ENCODE results near the gene FEN1. TPM values are rescaled to one million over a fixed set of nuclear protein-coding genes. Genes with fewer than 3 reads are reported as not detected.
A peak's percentile ranks its signal among the peaks of the same experiment; 100 is the strongest.

FEN1 gene
- total and polyA plus RNA-seq, 2 of the 8 experiments (the other 6 are each of a cell fraction or from before 2014, with no cell fraction given), result 52.6 to 86.1 TPM

- WGBS, 2 experiments (ENCODE audit: extremely low coverage in 1 of 2, insufficient coverage in 1 of 2, insufficient read length in 1 of 2, insufficient replicate concordance in 2 of 2, low coverage in 1 of 2, low lambda C conversion rate in 2 of 2, missing lambda C conversion rate in 1 of 2), result 26% methylated on average over 19 of the region's 23 CpGs; no CpG with 5 or more reads in 1 of the 2 experiments
- Histone ChIP-seq H2BK5ac (ENCODE audit: low read depth, low read length) (peak overlapping the region; percentile 71), H4K20me1 (replicated peaks in 1 of 2; ENCODE audit: control insufficient read depth in 1 of 2, insufficient read depth in 2 of 2, low read length in 2 of 2) (peaks cover 7 to 17% of the 10 kb centered on the region in 2 experiments), H3K79me2 (ENCODE audit: control insufficient read depth in 1 of 2, insufficient read depth in 2 of 2, low read length in 2 of 2) (peaks cover 29 to 39% of the 10 kb centered on the region in 2 experiments), H3K23ac (ENCODE audit: insufficient read length) (no peak overlapping the region), H3K4ac (replicated peaks; ENCODE audit: insufficient read length, low read depth, low read length) (peak overlapping the region; percentile 30), H3K9ac (replicated peaks in 1 of 4; ENCODE audit: extremely low read depth in 1 of 4, low read depth in 3 of 4, low read length in 3 of 4) (peak overlapping the region; percentile 63 to 87 (median 80)), H4K5ac (ENCODE audit: insufficient read length, low read depth, low read length) (peak overlapping the region; percentile 86), H3K23me2 (ENCODE audit: low read depth, low read length) (peaks cover 14% of the 10 kb centered on the region), H3K4me1 (replicated peaks in 1 of 4; ENCODE audit: control insufficient read depth in 3 of 4, insufficient read depth in 4 of 4, low read length in 3 of 4) (peaks cover 9 to 22% (median 15%) of the 10 kb centered on the region in 4 experiments), H3K27ac (ENCODE audit: low read depth, low read length) (peak overlapping the region; percentile 74), H3K9me3 (ENCODE audit: insufficient read depth in 2 of 2, low read depth in 1 of 2, low read length in 1 of 2) (no peaks in the 10 kb centered on the region), H2BK120ac (replicated peaks; ENCODE audit: low read depth, low read length) (peak overlapping the region; percentile 70), H3K36me3 (ENCODE audit: control insufficient read depth in 2 of 4, insufficient read depth in 4 of 4, low read length in 3 of 4) (peaks cover 0 to 3% (median 2%) of the 10 kb centered on the region in 4 experiments; a peak in 2 of 8 replicates), H2BK12ac (ENCODE audit: low read depth, low read length) (no peak overlapping the region), H3K18ac (ENCODE audit: extremely low read depth, low read length) (peak overlapping the region; percentile 66), H3K4me3 (ENCODE audit: extremely low read depth in 1 of 4, insufficient read depth in 2 of 4, low read depth in 3 of 4, low read length in 4 of 4) (peak overlapping the region; percentile 77 to 96 (median 86)), H2BK15ac (ENCODE audit: low read length) (peak overlapping the region; percentile 11; the same call in 1 of the 2 replicates), H3K79me1 (ENCODE audit: low read depth, low read length) (peaks cover 8% of the 10 kb centered on the region), H4K91ac (replicated peaks; ENCODE audit: insufficient read length, low read length) (peak overlapping the region; percentile 83), H3K4me2 (ENCODE audit: insufficient read depth in 1 of 2, low read depth in 2 of 2, low read length in 2 of 2) (peak overlapping the region; percentile 96 to 98), H3K56ac (replicated peaks; ENCODE audit: insufficient read length, low read depth, low read length) (peak overlapping the region; percentile 94), H3K27me3 (replicated peaks in 1 of 4; ENCODE audit: control insufficient read depth in 3 of 4, extremely low read depth in 1 of 4, insufficient read depth in 3 of 4, low read length in 3 of 4) (no peaks in the 10 kb centered on the region), H2AFZ (ENCODE audit: low read length) (no peak overlapping the region), H2BK20ac (ENCODE audit: low read length) (no peak overlapping the region), H3K14ac (ENCODE audit: insufficient read length) (no peak overlapping the region), H2AK5ac (ENCODE audit: low read depth, low read length) (0 out of 2 replicates have a peak overlapping the region, but pooled peaks have one; percentile 42), H4K8ac (ENCODE audit: extremely low read depth, insufficient read depth, low read length) (peak overlapping the region; percentile 90; the same call in 1 of the 2 replicates)
- ChIA-PET CTCF (ENCODE audit: partially characterized antibody) (interaction anchor here (0.7 to 3.2 kb wide), 3 partner anchors 9 to 197 kb away, joined by 3 to 16 read pairs (median 7); partner anchors contain the start of gene FADS1), POLR2A (ENCODE audit: partially characterized antibody) (interaction anchor here (0.8 to 9.9 kb wide), 7 partner anchors 11 to 141 kb away, joined by 3 to 210 read pairs (median 5); partner anchors contain the start of genes FADS1, FEN1 and FTH1)
- FAIRE-seq, result no peak
- DNase-seq (ENCODE audit: low read depth in 1 of 2, low spot score in 2 of 2), result peak in 1 of 2 experiments; percentile 54
- TF ChIP-seq GTF2F1 (IDR thresholded peaks at IDR 0.05; ENCODE audit: borderline replicate concordance, low read depth, low read length) (no peak), SIRT6 (IDR thresholded peaks at IDR 0.05; ENCODE audit: low read length) (no peak), YY1 (IDR thresholded peaks at IDR 0.05; ENCODE audit: low read depth, low read length) (peak; percentile 80), TAF7 (optimal IDR thresholded peaks at IDR 0.05; ENCODE audit: borderline replicate concordance, low read depth, low read length) (no peak), USF2 (IDR thresholded peaks at IDR 0.05; ENCODE audit: low read length) (no peak), RBBP5 (IDR thresholded peaks at IDR 0.05; ENCODE audit: borderline replicate concordance, low read depth, low read length) (no peak), ASH2L (IDR thresholded peaks at IDR 0.05; ENCODE audit: low read length) (no peak), GABPA (IDR thresholded peaks at IDR 0.05; ENCODE audit: borderline replicate concordance, insufficient read depth, low read length) (no peak), KDM1A (IDR thresholded peaks at IDR 0.05; ENCODE audit: borderline replicate concordance, low read length) (no peak), CREB1 (IDR thresholded peaks at IDR 0.05) (no peak), POLR2A (IDR thresholded peaks at IDR 0.05; ENCODE audit: control extremely low read depth in 1 of 2, low read depth in 2 of 2, low read length in 2 of 2) (peak in 1 of 2 experiments; percentile 49; a peak in 2 of 3 replicates)
Observed at GRCh38 chr11:61826930-61827570, 34.3 kb downstream of the FEN1 start.
